IPS-NIHi7 (cell line): ENCODE results near the gene FAR2.
A peak's percentile ranks its signal among the peaks of the same experiment; 100 is the strongest.

Experiments used
- DNase-seq: peaks from one replicate; pipeline ENCODE4 v3.0.0; 2012; ENCODE audit warnings: mixed read lengths; ENCODE audit errors: extremely low spot score

The FAR2 gene

GRCh38 chr12:29204521-29204920 lies 55.4 kb downstream of the FAR2 start:
- no peak for DNase-seq

- DNase-seq: peak; percentile 24
Measured at GRCh38 chr12:29207120-29207519, 58.0 kb downstream of the FAR2 start.

- no peak for DNase-seq
Measured at GRCh38 chr12:29208060-29208459, 59.0 kb downstream of the FAR2 start.

GRCh38 chr12:29208936-29209701 lies 60.0 kb downstream of the FAR2 start:
- DNase-seq: no peak

- DNase-seq: no peak
Measured at GRCh38 chr12:29211696-29212095, 62.6 kb downstream of the FAR2 start.

GRCh38 chr12:29212682-29213403 lies 63.8 kb downstream of the FAR2 start:
- DNase-seq: no peak

GRCh38 chr12:29216266-29216665 lies 67.2 kb downstream of the FAR2 start:
- DNase-seq: no peak

- no peak for DNase-seq
Measured at GRCh38 chr12:29216797-29217575, 67.9 kb downstream of the FAR2 start.

- no peak for DNase-seq
Measured at GRCh38 chr12:29220632-29221336, 71.7 kb downstream of the FAR2 start.

GRCh38 chr12:29222200-29222599 lies 73.1 kb downstream of the FAR2 start:
- DNase-seq: no peak

GRCh38 chr12:29223426-29223825 lies 74.3 kb downstream of the FAR2 start:
- DNase-seq: no peak

GRCh38 chr12:29223956-29224543 lies 75.0 kb downstream of the FAR2 start:
- DNase-seq: no peak

- no peak for DNase-seq
Measured at GRCh38 chr12:29224572-29224971, 75.5 kb downstream of the FAR2 start.

- no peak for DNase-seq
Measured at GRCh38 chr12:29225834-29226233, 76.8 kb downstream of the FAR2 start.

- DNase-seq: no peak
Measured at GRCh38 chr12:29226616-29227015, 77.5 kb downstream of the FAR2 start.

GRCh38 chr12:29228474-29229157 lies 79.5 kb downstream of the FAR2 start:
- no peak for DNase-seq

- no peak for DNase-seq
Measured at GRCh38 chr12:29229158-29229505, 80.1 kb downstream of the FAR2 start.

GRCh38 chr12:29229937-29230336 lies 80.9 kb downstream of the FAR2 start:
- DNase-seq: no peak

GRCh38 chr12:29230800-29231560 lies 81.9 kb downstream of the FAR2 start:
- DNase-seq: no peak

- DNase-seq: no peak
Measured at GRCh38 chr12:29232086-29232485, 83.0 kb downstream of the FAR2 start.
